ENCODE measurements around the gene MT2A.

- TF ChIP-seq GATA2 (IDR thresholded peaks at IDR 0.05; ENCODE audit: low read depth, low read length), result no peak
- TF ChIP-seq GATA3 (IDR thresholded peaks at IDR 0.05; ENCODE audit: low read depth, low read length), result no peak
Observed at GRCh38 chr16:56628486-56629350, 20.3 kb downstream of the MT2A start.
